Measurements from ENCODE around the gene B4GALT7.

GRCh38 chr5:177605667-177606066 lies 5.7 kb downstream of the B4GALT7 start:
- TF ChIP-seq, protein P1, sequence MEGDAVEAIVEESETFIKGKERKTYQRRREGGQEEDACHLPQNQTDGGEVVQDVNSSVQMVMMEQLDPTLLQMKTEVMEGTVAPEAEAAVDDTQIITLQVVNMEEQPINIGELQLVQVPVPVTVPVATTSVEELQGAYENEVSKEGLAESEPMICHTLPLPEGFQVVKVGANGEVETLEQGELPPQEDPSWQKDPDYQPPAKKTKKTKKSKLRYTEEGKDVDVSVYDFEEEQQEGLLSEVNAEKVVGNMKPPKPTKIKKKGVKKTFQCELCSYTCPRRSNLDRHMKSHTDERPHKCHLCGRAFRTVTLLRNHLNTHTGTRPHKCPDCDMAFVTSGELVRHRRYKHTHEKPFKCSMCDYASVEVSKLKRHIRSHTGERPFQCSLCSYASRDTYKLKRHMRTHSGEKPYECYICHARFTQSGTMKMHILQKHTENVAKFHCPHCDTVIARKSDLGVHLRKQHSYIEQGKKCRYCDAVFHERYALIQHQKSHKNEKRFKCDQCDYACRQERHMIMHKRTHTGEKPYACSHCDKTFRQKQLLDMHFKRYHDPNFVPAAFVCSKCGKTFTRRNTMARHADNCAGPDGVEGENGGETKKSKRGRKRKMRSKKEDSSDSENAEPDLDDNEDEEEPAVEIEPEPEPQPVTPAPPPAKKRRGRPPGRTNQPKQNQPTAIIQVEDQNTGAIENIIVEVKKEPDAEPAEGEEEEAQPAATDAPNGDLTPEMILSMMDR (IDR thresholded peaks at IDR 0.05), result no peak
- no peak for TF ChIP-seq POLR2A (IDR thresholded peaks at IDR 0.05)
- no peak for TF ChIP-seq EP300 (IDR thresholded peaks at IDR 0.05)

All from tibial nerve (tissue), 4 donors.